RCC 7860 (cell line): ENCODE results near the gene HDDC3.

Source experiments
- DNase-seq: peaks from one replicate; pipeline ENCODE4 v3.0.0-alpha.2; 2015; ENCODE audit warnings: low spot score
- FAIRE-seq: peaks from 2 replicates; lab custom pipeline; 2012; peaks lifted over from hg19 to GRCh38; lab: Jason Lieb, UNC

The HDDC3 gene

GRCh38 chr15:90954712-90955623 lies 22.6 kb upstream of the HDDC3 start, which contains the start of gene RCCD1:
RCCD1 (plus strand) TSS chr15:90954884; CDS start chr15:90956735, 1,851 bp downstream.
- FAIRE-seq, result no peak

GRCh38 chr15:90953947-90954711 lies 21.8 kb upstream of the HDDC3 start:
- DNase-seq (no peak), FAIRE-seq (no peak)

More at GRCh38 chr15:90954712-90955623, 22.6 kb upstream of the HDDC3 start, which contains the start of gene RCCD1:
- DNase-seq, result peak; percentile 81

GRCh38 chr15:90952901-90953677 lies 20.7 kb upstream of the HDDC3 start:
- DNase-seq, result no peak
- no peak for FAIRE-seq

GRCh38 chr15:90950676-90951075 lies 18.3 kb upstream of the HDDC3 start:
- FAIRE-seq (no peak), DNase-seq (no peak)

- no peak for FAIRE-seq
- DNase-seq, result no peak
Measured at GRCh38 chr15:90949979-90950675, 17.8 kb upstream of the HDDC3 start.

GRCh38 chr15:90948506-90948905 lies 16.2 kb upstream of the HDDC3 start:
- FAIRE-seq (no peak), DNase-seq (no peak)

- DNase-seq (no peak), FAIRE-seq (no peak)
Measured at GRCh38 chr15:90947577-90948357, 15.4 kb upstream of the HDDC3 start.

GRCh38 chr15:90946941-90947576 lies 14.7 kb upstream of the HDDC3 start:
- DNase-seq, result no peak
- FAIRE-seq, result no peak

- FAIRE-seq (no peak), DNase-seq (no peak)
Measured at GRCh38 chr15:90946538-90946937, 14.2 kb upstream of the HDDC3 start.

- FAIRE-seq (no peak), DNase-seq (no peak)
Measured at GRCh38 chr15:90945091-90945490, 12.7 kb upstream of the HDDC3 start.

GRCh38 chr15:90942354-90943120 lies 10.2 kb upstream of the HDDC3 start:
- no peak for FAIRE-seq
- DNase-seq, result no peak

GRCh38 chr15:90941038-90941437 lies 8.7 kb upstream of the HDDC3 start:
- FAIRE-seq, result no peak

GRCh38 chr15:90939756-90940155 lies 7.4 kb upstream of the HDDC3 start:
- DNase-seq (no peak), FAIRE-seq (no peak)

More at GRCh38 chr15:90941038-90941437, 8.7 kb upstream of the HDDC3 start:
- DNase-seq, result no peak

GRCh38 chr15:90938261-90938660 lies 5.9 kb upstream of the HDDC3 start:
- no peak for FAIRE-seq

GRCh38 chr15:90936823-90937222 lies 4.5 kb upstream of the HDDC3 start:
- FAIRE-seq (no peak), DNase-seq (no peak)

More at GRCh38 chr15:90938261-90938660, 5.9 kb upstream of the HDDC3 start:
- DNase-seq, result no peak

GRCh38 chr15:90934949-90935751 lies 2.8 kb upstream of the HDDC3 start, which contains the start of gene UNC45A:
UNC45A (plus strand) TSS chr15:90935285; CDS start chr15:90935325, 40 bp downstream.
- peak; percentile 58 for DNase-seq
- FAIRE-seq, result no peak

- DNase-seq (peak; percentile 58), FAIRE-seq (no peak)
Measured at GRCh38 chr15:90934256-90934948, 2.1 kb upstream of the HDDC3 start.
